HG03066 (cell line): ENCODE data around the gene CFAP45.

Source experiments
- ATAC-seq: cut with Tn5 transposase; IDR thresholded peaks from one replicate; pipeline ENCODE4 v1.9.1; 2021; ENCODE audit warnings: low read depth; ENCODE audit not compliant: unreplicated experiment

The CFAP45 gene

DNA sequence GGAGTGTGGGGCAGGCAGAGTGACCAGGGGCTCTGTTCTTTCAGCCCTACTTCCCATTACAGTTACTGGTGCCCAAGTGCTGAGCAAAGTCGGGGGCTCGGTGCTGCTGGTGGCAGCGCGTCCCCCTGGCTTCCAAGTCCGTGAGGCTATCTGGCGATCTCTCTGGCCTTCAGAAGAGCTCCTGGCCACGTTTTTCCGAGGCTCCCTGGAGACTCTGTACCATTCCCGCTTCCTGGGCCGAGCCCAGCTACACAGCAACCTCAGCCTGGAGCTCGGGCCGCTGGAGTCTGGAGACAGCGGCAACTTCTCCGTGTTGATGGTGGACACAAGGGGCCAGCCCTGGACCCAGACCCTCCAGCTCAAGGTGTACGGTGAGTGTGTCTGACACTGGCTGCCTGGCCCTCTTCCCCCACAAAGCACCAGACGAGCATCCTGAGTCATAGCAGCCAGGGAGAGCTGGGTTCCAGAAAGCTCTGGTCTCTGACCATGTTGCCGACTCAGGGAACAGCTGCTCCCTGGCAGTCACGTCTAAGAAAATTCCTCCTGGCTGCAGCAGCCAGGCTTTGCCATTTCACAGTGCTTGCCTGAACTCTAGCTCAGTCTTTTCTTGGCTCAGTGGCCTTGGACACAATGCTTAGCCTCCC is 70.0 kb downstream of the CFAP45 start:
- no peak for ATAC-seq

DNA sequence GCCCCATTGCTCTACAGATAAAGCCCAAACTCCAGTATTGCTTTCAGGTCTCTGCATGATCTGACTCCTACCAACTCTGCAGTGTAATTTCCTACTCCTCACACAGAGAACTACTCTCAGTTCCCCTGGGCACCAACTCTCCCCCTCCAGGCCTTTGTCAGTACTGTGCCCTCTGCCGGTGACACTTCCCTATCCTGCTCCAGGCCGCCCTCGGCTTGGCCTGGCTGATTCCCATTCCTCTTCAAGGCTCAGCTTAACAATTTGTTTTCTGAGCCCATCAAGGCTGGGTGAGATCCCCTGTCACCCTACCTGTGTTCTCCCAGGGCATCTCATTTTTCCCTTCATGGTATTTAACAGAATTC is 70.7 kb downstream of the CFAP45 start:
- peak; percentile 76 for ATAC-seq

DNA sequence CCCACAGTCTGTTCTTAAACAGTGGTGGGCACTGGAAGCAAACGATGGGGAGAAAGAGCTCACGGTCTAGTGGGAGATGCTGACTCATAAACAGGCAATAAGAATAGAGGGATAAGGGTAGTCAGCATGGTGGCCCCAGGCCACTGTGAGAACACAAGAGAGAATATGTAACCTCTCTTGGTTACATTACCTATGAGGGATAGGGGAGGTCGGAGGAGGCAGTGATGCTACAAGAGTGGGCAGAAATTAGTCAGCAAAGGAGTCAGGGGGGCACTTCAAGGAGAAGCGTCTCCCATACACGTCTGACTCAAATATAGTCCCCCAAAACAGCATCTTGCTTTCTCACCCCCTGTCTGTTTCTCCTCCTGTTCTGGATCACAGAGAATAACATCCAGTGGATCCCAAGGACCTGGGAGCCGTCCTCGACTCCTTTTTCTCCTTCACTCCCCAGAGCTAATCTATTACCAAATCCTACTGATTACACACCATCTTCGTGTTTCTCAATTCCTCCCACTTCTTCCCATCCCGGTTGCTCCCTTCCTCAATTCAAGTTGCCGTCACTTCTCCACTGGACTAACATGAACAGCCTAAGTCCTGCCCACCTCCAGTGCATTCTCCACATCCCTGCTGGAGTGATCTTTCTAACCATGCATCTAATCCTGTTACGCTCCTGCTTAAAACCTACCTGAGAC is 71.2 kb downstream of the CFAP45 start:
- no peak for ATAC-seq

DNA sequence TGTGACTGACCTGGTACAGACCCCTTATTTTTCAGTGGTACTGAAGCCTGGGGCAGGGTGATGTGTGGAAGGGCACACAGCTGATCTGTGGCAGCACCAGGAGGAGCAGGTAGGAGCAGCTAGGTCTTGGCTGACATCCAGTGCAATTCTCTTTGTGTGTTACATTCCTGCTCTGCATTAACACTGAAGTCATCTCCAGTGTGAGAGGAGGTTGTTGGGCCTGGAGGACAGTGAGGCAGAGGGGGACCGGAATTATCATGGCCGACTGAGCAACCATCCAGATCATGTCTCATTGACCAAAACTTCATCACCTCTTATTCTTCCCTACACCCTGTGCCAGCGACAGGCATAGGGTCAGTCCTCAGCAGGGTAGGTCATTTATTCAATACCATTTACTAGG is 71.8 kb downstream of the CFAP45 start:
- no peak for ATAC-seq

DNA sequence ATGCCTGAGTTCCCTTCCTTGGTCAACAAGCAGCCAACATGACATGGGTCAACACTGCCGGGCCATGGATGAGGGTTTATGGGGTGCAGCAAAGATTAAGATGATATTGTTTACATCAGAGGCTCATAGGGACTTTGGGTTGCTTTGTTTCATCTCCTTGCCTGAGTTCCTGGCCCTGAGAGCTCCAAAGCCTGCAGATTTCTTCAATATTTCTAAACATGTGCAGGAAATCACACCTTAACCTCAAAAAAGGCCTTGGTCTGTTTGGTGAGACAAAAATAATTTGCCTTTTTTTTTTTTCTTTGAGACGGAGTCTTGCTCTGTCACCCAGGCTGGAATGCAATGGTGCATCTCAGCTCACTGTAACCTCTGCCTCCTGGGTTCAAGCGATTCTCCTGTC is 72.4 kb downstream of the CFAP45 start:
- ATAC-seq, result no peak

DNA sequence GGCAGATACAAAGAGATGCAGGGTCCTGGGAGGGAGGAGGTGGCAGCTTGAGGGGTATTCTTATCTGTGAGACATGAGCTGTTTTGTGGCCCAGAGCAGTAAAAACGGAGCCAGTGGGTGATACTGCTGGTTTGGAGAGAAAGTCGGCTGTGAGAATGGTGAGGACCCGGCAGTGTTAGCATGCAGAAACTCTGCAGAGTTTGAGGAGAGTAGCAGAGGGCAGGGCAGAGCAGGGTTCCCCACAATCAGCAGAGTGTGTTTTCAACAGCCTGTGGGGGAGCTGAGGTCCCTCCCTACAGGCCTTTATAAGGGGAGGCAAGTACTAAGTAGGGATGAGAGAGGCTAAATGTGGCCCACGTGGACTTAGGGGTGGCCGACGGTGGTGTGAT is 72.9 kb downstream of the CFAP45 start:
- no peak for ATAC-seq

DNA sequence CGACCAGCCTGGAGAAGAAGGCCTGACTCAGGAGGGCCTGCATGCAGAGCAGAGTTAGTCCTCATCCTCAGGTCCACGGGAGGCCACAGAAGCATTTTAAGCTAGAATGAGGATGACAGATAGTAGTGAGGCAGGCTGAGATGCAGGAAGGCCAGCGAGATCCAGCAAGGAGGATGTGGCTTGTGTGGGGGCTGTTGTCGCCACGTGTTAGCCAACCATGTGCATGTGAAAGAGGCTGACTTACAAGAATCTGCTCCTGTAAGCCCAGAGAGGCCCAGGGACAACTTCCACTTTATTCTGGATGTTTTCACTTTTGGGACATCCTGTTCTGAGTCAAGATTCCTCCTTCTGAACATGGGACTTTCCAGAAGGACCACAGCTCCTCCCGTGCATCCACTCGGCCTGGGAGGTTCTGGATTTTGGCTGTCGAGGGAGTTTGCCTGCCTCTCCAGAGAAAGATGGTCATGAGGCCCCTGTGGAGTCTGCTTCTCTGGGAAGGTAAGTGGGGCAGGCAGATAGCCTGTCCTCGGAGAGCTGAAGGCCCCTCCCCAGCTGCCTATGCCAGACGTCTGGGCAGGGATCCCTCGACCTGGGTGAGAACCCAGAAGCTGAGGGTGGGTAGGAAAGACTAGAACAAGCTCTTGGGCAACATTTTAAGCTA is 73.4 kb downstream of the CFAP45 start, which contains the start of gene SLAMF8:
TSS of gene SLAMF8 (plus strand) at position 433 of the 661 bp plus-strand sequence. CDS start at position 459, 26 bp downstream.
- no peak for ATAC-seq

DNA sequence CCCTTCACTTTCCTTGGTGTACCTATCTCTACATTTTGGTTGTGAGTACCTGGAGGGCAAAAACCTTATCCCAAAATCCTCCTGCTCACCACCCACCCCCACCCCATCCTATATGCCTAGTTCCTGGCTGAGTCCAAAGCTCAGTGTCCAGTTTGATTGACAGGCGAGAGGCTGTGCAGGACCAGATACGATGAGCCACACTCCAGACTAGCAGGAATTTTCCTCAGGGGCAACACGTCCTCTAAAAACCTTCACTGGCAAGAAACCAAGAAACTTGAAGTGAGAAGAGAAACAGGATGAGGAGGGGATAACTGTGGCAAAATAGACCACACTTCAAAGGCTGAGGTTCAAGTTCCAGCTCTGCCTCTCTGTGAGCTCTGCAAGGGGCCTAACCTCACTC is 74.4 kb downstream of the CFAP45 start:
- no peak for ATAC-seq

DNA sequence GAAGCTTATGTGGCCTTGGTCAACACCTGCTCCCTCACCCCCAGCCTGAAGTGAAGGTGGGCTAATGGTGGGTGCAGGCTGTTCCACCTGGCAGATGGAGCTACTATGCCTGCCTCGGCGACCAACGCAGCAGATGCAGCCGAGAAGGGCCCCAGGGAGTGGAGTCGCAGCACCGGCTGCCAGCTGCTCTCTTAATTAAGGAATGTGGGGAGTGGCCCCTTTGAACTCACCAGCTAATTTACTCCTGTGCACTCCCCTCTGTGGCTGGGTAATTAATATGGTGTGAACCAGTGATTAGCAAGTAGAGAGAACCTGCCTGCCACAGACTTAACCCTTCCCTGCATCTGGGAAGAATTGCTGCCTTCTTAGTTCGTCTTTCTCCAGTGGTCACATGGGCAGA is 76.6 kb downstream of the CFAP45 start:
- ATAC-seq, result no peak
